ENCODE results near the gene FAAP20. TPM values are rescaled to one million over a fixed set of nuclear protein-coding genes. Genes with fewer than 3 reads are reported as not detected.

FAAP20 gene
- total RNA-seq, 1 experiment from 2014 or later, result 36.3 TPM

DNA sequence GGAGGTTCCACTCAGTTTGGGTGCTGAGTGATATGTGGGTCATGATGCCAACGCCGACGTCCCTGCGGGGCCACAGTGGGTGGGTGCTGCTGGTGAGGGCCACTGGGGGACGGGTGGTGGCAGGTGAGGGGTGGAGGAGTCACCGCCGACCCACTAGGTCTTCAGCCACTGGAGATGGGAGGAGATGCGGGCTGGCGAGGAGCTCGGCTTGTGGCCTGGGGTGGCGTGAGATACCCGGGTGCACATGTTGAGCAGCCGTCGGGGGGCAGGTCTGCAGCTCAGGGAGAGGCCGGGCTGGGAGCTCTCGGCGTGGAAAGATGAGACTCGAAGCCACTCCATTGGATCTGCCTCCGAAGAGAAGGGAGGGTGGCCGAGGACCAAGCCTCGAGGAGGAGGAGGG, 40.5 kb downstream of the FAAP20 start:
- DNase-seq, result no peak
- Mint-ChIP-seq H3K36me3 (ENCODE audit: insufficient read depth, unreplicated experiment) (peaks cover 23% of the 10 kb centered on the region), H3K27me3 (ENCODE audit: unreplicated experiment) (no peaks in the 10 kb centered on the region), H3K4me3 (ENCODE audit: low read depth, unreplicated experiment) (no peak overlapping the region), H3K4me1 (ENCODE audit: low read depth, unreplicated experiment) (no peaks in the 10 kb centered on the region), H3K9me3 (ENCODE audit: low read depth, unreplicated experiment) (peaks cover 6% of the 10 kb centered on the region), H3K27ac (ENCODE audit: unreplicated experiment) (no peak overlapping the region)
- TF ChIP-seq, protein P1, sequence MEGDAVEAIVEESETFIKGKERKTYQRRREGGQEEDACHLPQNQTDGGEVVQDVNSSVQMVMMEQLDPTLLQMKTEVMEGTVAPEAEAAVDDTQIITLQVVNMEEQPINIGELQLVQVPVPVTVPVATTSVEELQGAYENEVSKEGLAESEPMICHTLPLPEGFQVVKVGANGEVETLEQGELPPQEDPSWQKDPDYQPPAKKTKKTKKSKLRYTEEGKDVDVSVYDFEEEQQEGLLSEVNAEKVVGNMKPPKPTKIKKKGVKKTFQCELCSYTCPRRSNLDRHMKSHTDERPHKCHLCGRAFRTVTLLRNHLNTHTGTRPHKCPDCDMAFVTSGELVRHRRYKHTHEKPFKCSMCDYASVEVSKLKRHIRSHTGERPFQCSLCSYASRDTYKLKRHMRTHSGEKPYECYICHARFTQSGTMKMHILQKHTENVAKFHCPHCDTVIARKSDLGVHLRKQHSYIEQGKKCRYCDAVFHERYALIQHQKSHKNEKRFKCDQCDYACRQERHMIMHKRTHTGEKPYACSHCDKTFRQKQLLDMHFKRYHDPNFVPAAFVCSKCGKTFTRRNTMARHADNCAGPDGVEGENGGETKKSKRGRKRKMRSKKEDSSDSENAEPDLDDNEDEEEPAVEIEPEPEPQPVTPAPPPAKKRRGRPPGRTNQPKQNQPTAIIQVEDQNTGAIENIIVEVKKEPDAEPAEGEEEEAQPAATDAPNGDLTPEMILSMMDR (IDR thresholded peaks at IDR 0.05; ENCODE audit: unreplicated experiment), result no peak
- intact Hi-C loops (cut with micrococcal nuclease; ENCODE audit: unreplicated experiment), result no loop called here
- no TSS peak for BruUV-seq (replicated peaks)
- CTCF ChIA-PET, result no interaction called here

DNA sequence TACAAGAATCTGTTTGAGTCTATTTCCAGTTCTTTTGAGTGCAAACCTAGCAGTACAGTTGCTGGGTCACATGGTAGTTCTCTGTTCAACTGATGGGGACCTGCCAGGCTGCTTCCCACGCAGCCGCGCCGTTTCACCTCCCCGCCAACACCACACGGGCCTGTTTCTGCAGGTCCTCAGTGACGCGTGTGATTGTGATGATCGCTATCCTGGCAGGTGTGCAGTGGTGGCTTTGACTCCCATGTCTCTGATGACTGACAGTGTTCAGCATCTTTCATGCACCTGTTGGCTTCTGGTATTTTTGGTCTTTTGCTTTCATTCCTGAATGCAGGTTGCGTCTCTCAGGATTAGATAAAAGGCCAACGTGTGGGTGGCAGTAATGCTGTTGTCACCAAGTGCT, 41.6 kb downstream of the FAAP20 start:
- no peak overlapping the region for H3K4me3 Mint-ChIP-seq (ENCODE audit: low read depth, unreplicated experiment)
- peaks cover 6% of the 10 kb centered on the region for H3K9me3 Mint-ChIP-seq (ENCODE audit: low read depth, unreplicated experiment)
- H3K27ac Mint-ChIP-seq (ENCODE audit: unreplicated experiment), result no peak overlapping the region
- no peaks in the 10 kb centered on the region for H3K4me1 Mint-ChIP-seq (ENCODE audit: low read depth, unreplicated experiment)
- peaks cover 23% of the 10 kb centered on the region for H3K36me3 Mint-ChIP-seq (ENCODE audit: insufficient read depth, unreplicated experiment)
- intact Hi-C loops (cut with micrococcal nuclease; ENCODE audit: unreplicated experiment), result no loop called here
- TF ChIP-seq, protein P1 (IDR thresholded peaks at IDR 0.05; ENCODE audit: unreplicated experiment), result no peak
- no TSS peak for BruUV-seq (replicated peaks)
- DNase-seq, result no peak
- CTCF ChIA-PET, result no interaction called here
- no peaks in the 10 kb centered on the region for H3K27me3 Mint-ChIP-seq (ENCODE audit: unreplicated experiment)

DNA sequence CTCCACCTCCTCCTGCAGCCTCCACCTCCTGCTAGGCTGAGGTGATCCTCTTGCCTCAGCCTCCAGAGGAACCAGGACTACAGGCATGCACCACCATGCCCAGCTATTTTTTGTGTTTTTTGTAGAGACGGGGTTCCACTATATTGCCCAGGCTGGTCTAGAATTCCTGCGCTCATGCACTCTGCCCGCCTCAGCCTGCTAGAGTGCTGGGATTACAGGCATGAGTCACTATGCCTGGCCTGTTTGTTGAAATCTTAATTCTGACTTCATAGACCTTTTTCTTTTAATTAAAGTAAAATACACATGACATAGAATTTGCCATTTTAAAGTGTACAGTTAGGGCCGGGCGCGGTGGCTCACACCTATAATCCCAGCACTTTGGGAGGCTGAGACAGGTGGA, 42.7 kb downstream of the FAAP20 start:
- H3K27me3 Mint-ChIP-seq (ENCODE audit: unreplicated experiment), result no peaks in the 10 kb centered on the region
- no peak for DNase-seq
- CTCF ChIA-PET, result interaction anchor here (0.6 kb wide), 2 partner anchors 19 to 367 kb away, joined by 3 to 5 read pairs; no protein-coding TSS in a partner anchor
- TF ChIP-seq, protein P1 (IDR thresholded peaks at IDR 0.05; ENCODE audit: unreplicated experiment), result no peak
- H3K9me3 Mint-ChIP-seq (ENCODE audit: low read depth, unreplicated experiment), result peaks cover 6% of the 10 kb centered on the region
- H3K36me3 Mint-ChIP-seq (ENCODE audit: insufficient read depth, unreplicated experiment), result peaks cover 23% of the 10 kb centered on the region
- no TSS peak for BruUV-seq (replicated peaks)
- no peak overlapping the region for H3K4me3 Mint-ChIP-seq (ENCODE audit: low read depth, unreplicated experiment)
- no peak overlapping the region for H3K27ac Mint-ChIP-seq (ENCODE audit: unreplicated experiment)
- no peaks in the 10 kb centered on the region for H3K4me1 Mint-ChIP-seq (ENCODE audit: low read depth, unreplicated experiment)
- intact Hi-C loops (cut with micrococcal nuclease; ENCODE audit: unreplicated experiment), result no loop called here

DNA sequence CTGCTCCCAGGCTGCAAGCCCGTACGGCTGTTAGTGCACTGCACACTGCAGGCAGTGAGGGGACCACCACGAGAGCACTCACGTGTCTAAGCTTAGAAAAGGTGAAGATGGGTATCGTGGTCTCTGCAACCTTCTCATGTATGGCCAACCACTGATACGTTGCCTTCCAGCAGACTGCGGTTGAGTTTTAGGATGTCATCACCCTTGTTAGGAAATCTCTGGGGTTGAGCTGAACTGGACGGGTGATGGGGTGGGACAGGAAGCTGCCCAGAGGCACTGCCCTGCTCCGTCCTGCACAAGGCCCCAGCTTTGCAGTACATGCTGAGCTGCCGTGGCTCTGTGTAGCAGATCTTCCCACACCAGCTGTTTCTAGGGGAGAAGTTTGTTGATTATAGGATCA, 43.3 kb downstream of the FAAP20 start:
- peaks cover 6% of the 10 kb centered on the region for H3K9me3 Mint-ChIP-seq (ENCODE audit: low read depth, unreplicated experiment)
- no peak overlapping the region for H3K27ac Mint-ChIP-seq (ENCODE audit: unreplicated experiment)
- H3K36me3 Mint-ChIP-seq (ENCODE audit: insufficient read depth, unreplicated experiment), result peaks cover 23% of the 10 kb centered on the region
- H3K4me1 Mint-ChIP-seq (ENCODE audit: low read depth, unreplicated experiment), result no peaks in the 10 kb centered on the region
- BruUV-seq (replicated peaks), result no TSS peak
- no peak overlapping the region for H3K4me3 Mint-ChIP-seq (ENCODE audit: low read depth, unreplicated experiment)
- CTCF ChIA-PET, result interaction anchor here (0.6 kb wide), 1 partner anchor 20 kb away, joined by 3 read pairs; no protein-coding TSS in a partner anchor
- H3K27me3 Mint-ChIP-seq (ENCODE audit: unreplicated experiment), result no peaks in the 10 kb centered on the region
- TF ChIP-seq, protein P1 (IDR thresholded peaks at IDR 0.05; ENCODE audit: unreplicated experiment), result no peak
- no peak for DNase-seq
- intact Hi-C loops (cut with micrococcal nuclease; ENCODE audit: unreplicated experiment), result no loop called here

Data from Calu3 (cell line).